ENCODE results near the gene TPSD1.

Gene TPSD1

GRCh38 chr16:1299012-1299867, 43.4 kb downstream of the TPSD1 start:
- DNase-seq (ENCODE audit: low spot score) = peak; percentile 40

GRCh38 chr16:1299868-1300203, 44.0 kb downstream of the TPSD1 start:
- no peak for DNase-seq (ENCODE audit: low spot score)

GRCh38 chr16:1300664-1301476, 45.0 kb downstream of the TPSD1 start:
- peak; percentile 71 for DNase-seq (ENCODE audit: low spot score)

GRCh38 chr16:1301562-1301961, 45.7 kb downstream of the TPSD1 start:
- no peak for DNase-seq (ENCODE audit: low spot score)

- no peak for DNase-seq (ENCODE audit: low spot score)
These were observed 50.0 kb downstream of the TPSD1 start for GRCh38 chr16:1305823-1306222.

GRCh38 chr16:1306334-1306733, 50.5 kb downstream of the TPSD1 start:
- no peak for DNase-seq (ENCODE audit: low spot score)

GRCh38 chr16:1308036-1308976, 52.4 kb downstream of the TPSD1 start:
- no peak for DNase-seq (ENCODE audit: low spot score)

Measured in kidney tubule cell (primary cell).